OCI-LY3 (cell line): ENCODE measurements around the gene ACOX3.

ENCODE experiments used
- H2AFZ ChIP-seq: fragments of 200-600, 300-600 bp; shearing (Covaris generic); 2 replicates; pipeline ENCODE4 v1.6.0; 2014; ENCODE audit warnings: antibody characterized with exemption, low read depth, low read length
- H3K27ac ChIP-seq: fragments of 200-600, 300-600 bp; sonication (generic); 2 replicates; pipeline ENCODE4 v1.5.1; 2014; ENCODE audit warnings: mild to moderate bottlenecking, low read length, moderate library complexity, mixed read lengths
- H3K27me3 ChIP-seq: fragments of 200-600, 300-600 bp; sonication (generic); 2 replicates; pipeline ENCODE4 v1.6.1; 2014; ENCODE audit warnings: low read depth, low read length, mixed read lengths
- H3K36me3 ChIP-seq: fragments of 200-600, 300-600 bp; sonication (generic); replicated peaks from 2 replicates; pipeline ENCODE3; 2014; ENCODE audit warnings: low read depth, low read length, mixed read lengths
- H3K4me1 ChIP-seq: fragments of 300-600, 200-600 bp; sonication (generic); 2 replicates; pipeline ENCODE4 v1.6.1; 2014; ENCODE audit warnings: low read length, mixed read lengths
- H3K4me2 ChIP-seq: fragments of 200-600, 300-600 bp; sonication (generic); 2 replicates; pipeline ENCODE4 v1.6.1; 2014; ENCODE audit warnings: low read length, mixed read lengths
- H3K4me3 ChIP-seq: fragments of 300-600, 200-600 bp; sonication (generic); 2 replicates; pipeline ENCODE4 v1.5.1; 2014; ENCODE audit warnings: antibody characterized with exemption, mild to moderate bottlenecking, low read length, moderate library complexity
- H3K79me2 ChIP-seq: fragments of 300-600, 200-600 bp; shearing (Covaris generic); 2 replicates; pipeline ENCODE4 v1.6.1; 2014; ENCODE audit warnings: mild to moderate bottlenecking, low read length, mixed read lengths
- H3K9ac ChIP-seq: fragments of 300-600, 200-600 bp; shearing (Covaris generic); 2 replicates; pipeline ENCODE4 v1.6.0; 2014; ENCODE audit warnings: mild to moderate bottlenecking, low read length, moderate library complexity
- H3K9me3 ChIP-seq: fragments of 200-600, 300-600 bp; shearing (Covaris generic); 2 replicates; pipeline ENCODE4 v1.6.1; 2014; ENCODE audit warnings: low read length, mixed read lengths; ENCODE audit not compliant: insufficient read depth
- H4K20me1 ChIP-seq: fragments of 200-600, 300-600 bp; sonication (generic); 2 replicates; pipeline ENCODE4 v1.6.1; 2016; ENCODE audit warnings: low read length, mixed read lengths; ENCODE audit not compliant: insufficient read depth
- CTCF ChIP-seq: fragments of 200-600, 300-600 bp; sonication (generic); IDR thresholded peaks from 2 replicates; pipeline ENCODE4 v1.5.1; 2014; ENCODE audit warnings: antibody characterized with exemption, low read length, low read depth
- EZH2phosphoT487 ChIP-seq: fragments of 200-600 bp; shearing (Covaris generic); IDR thresholded peaks from 2 replicates; pipeline ENCODE4 v1.6.1; 2018; ENCODE audit warnings: antibody characterized with exemption, mixed run types, low read depth

The ACOX3 gene

DNA sequence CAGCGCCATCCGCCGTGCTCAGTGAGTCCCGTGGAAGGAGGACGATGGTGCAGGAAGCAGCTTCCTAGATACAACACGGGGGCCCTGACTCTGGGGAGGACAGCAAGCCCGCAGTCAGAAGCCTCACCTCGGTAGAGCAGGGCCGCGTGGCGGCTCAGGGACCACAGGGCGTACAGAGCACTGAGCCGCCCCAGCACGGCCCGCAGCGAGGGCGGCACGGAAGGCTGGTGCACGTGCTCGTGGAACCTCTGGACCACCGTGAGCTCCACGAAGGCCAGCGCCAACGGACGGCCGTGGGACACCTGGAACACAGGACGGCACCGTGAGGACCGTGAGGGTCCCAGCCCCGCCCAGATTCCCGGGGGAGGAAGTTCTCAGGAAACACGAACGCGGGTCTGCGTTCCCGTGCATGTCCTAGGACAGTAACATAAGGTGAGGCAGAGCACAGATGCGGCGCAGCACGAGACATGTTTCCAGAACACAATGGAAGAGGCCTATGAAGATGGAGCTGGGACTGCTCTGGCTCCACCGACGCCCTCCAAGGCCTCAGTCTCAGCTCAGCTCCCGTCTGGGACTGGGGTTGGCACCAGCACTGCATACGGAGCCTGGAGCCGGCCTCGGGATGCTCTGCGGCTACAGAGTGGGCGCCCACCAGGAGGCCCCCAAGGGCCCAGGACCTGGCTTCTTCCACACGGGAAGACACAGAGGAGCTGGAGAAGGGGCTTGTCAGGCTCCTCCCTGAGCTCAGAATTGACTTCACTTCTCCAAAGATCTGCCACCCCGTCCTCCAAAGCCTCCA lies 65.5 kb downstream of the ACOX3 start:
- no peaks in the 10 kb centered on the region for H3K79me2 ChIP-seq
- H3K27me3 ChIP-seq, result no peaks in the 10 kb centered on the region
- H3K36me3 ChIP-seq, result no peaks in the 10 kb centered on the region
- peaks cover 11% of the 10 kb centered on the region for H3K4me1 ChIP-seq
- H3K4me3 ChIP-seq, result no peak overlapping the region
- H3K9me3 ChIP-seq, result no peaks in the 10 kb centered on the region
- no peak overlapping the region for H3K4me2 ChIP-seq
- TF ChIP-seq CTCF (no peak), EZH2phosphoT487 (no peak)
- H2AFZ ChIP-seq, result no peak overlapping the region
- no peak overlapping the region for H3K9ac ChIP-seq
- no peaks in the 10 kb centered on the region for H4K20me1 ChIP-seq
- no peak overlapping the region for H3K27ac ChIP-seq

- Histone ChIP-seq H3K9me3 (no peaks in the 10 kb centered on the region), H3K4me2 (no peak overlapping the region), H3K79me2 (no peaks in the 10 kb centered on the region), H3K4me1 (peaks cover 14% of the 10 kb centered on the region), H3K36me3 (no peaks in the 10 kb centered on the region), H3K27me3 (no peaks in the 10 kb centered on the region), H3K4me3 (no peak overlapping the region), H2AFZ (no peak overlapping the region), H4K20me1 (no peaks in the 10 kb centered on the region), H3K9ac (no peak overlapping the region), H3K27ac (no peak overlapping the region)
- TF ChIP-seq CTCF (no peak), EZH2phosphoT487 (no peak)
Observed at GRCh38 chr4:8373973-8374545, 66.5 kb downstream of the ACOX3 start.

DNA sequence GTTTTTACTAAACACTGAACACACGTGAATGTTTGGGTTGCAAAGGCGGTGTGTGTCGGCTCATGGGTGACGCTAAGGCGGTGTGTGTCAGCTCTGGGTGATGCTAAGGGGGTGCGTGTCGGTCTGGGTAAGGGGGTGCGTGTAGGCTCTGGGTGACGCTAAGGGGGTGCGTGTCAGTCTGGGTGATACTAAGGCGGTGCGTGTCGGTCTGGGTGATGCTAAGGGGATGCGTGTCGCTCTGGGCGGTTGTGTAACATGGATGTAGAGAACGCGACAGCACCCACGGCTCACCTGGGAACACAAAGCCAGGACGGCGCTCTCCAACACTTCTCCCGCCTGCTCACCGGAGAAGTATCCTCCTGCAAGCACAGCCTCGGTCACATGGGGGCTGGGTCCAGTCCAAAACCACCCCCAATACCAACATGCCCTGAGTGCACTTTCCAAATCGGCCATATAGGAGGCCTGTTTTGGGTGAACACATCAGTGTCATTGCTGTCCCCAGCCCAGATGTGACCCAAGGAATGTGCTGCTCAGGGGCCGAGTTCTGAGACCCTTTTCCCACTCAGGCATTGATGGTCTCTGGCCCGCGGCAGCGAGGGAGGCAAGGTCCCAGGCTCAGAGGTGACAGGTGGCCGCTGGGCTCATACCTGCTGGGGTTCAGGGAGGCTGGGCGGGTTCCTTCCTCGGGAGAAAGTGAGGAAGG lies 67.1 kb downstream of the ACOX3 start:
- peaks cover 14% of the 10 kb centered on the region for H3K4me1 ChIP-seq
- H3K27me3 ChIP-seq, result no peaks in the 10 kb centered on the region
- H3K9ac ChIP-seq, result no peak overlapping the region
- TF ChIP-seq EZH2phosphoT487 (no peak), CTCF (no peak)
- H2AFZ ChIP-seq, result no peak overlapping the region
- no peaks in the 10 kb centered on the region for H3K9me3 ChIP-seq
- H4K20me1 ChIP-seq, result no peaks in the 10 kb centered on the region
- H3K79me2 ChIP-seq, result no peaks in the 10 kb centered on the region
- no peak overlapping the region for H3K4me2 ChIP-seq
- H3K4me3 ChIP-seq, result no peak overlapping the region
- H3K27ac ChIP-seq, result no peak overlapping the region
- H3K36me3 ChIP-seq, result no peaks in the 10 kb centered on the region

DNA sequence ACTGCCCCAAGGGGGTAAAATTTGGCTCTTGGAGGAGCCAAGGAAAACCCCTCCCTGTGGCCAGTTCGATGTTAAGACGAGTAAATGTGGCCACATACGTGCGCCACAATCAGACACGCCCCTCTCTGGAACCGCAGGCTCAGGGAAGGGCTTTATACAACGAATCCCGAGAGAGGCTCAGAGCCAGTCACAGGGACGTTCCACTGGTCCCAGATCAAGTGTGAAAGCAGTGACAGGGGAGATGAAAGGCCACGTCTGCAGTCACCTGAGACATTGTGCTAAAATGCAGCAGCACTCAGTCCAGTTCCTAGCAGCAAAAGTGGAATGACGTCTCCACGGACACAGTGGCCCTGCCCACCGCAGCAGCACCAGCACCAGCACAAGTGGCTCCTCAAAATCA lies 68.0 kb downstream of the ACOX3 start:
- Histone ChIP-seq H3K79me2 (no peaks in the 10 kb centered on the region), H3K27me3 (no peaks in the 10 kb centered on the region), H3K4me1 (peaks cover 14% of the 10 kb centered on the region), H3K9ac (no peak overlapping the region), H3K4me3 (no peak overlapping the region), H3K27ac (no peak overlapping the region), H4K20me1 (no peaks in the 10 kb centered on the region), H3K9me3 (no peaks in the 10 kb centered on the region), H3K36me3 (no peaks in the 10 kb centered on the region), H3K4me2 (no peak overlapping the region), H2AFZ (no peak overlapping the region)
- no peak for TF ChIP-seq EZH2phosphoT487
- TF ChIP-seq CTCF, result no peak
